SHP77 treated with DMSO at 0.1 percent for 48 hours (cell line): ENCODE measurements around the gene TFAP2D.

ENCODE experiments used
- DNase-seq: peaks from one replicate; lab custom pipeline; 2025; lab: John Stamatoyannopoulos, UW

TFAP2D gene

DNA sequence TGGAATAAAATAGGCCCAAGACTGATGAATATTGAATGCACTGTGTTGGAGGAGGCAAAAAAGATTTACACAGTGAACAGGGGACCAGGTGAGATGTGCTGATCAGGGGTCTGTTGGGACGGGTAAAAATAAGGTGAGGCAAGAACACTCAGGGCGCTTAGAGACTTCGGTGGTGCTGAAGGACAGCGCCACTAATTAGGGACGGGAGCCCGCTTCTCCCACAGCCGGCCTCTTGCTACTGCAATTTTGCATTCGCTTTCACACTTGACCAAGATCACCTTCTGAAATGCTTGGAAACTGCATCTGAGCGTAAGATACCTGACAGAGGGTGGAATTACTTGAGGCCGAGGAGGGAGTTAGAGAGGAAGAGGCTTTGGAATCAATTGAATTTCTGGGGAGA, 7.3 kb downstream of the TFAP2D start:
- no peak for DNase-seq

DNA sequence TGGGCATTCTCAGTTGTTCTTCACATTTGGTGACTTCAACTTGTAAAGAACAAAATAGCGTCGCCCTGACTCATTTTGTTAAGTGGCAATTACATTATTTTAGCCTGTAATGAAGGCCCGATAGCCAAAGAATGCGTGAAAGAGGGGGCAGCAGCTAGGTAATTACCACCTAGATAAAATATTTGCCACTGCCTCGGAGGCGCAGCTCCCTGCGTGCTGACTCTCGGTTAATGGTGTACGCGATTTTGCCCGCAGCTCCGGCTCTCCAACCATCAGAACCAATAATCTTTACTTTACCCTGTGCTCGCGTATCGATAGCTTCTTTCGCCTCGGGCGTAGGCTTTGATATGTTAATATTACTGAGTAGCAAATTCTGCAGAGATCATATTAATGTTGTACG, 8.7 kb downstream of the TFAP2D start:
- DNase-seq, result no peak

DNA sequence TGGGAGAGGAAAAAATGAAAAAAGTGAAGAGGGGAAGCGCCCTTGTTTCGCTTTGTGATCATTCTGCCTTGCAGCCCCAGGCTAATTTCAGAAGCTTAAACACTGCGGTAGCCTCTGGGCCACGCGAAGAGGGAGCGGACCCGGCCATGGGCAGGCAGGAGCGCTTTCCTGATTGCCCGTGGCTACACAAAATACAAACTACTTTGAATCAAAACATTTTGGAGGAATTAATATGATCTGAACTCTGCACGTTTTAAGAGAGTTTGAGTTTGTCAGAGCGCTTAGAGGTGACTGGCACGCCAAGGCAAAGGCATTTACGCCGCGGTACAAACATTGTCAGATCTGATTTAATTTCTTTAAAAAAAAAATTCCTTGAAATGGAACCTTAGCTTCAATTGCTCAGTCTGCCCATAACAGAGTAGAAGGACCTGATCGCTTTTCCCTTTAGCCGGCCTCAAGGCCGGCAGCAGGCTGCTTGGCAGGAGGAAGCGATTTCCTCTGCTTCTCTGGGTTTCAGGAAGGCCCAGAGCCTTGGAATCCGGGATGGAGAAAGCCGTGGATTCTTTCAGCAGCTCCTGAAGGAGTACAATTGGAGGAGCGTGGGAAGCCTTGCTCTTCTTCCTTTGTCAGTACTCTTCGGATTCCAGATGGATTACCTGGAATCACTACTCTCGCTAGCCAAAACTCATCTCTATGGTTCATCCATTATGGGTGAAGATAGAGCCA, 9.7 kb downstream of the TFAP2D start:
- no peak for DNase-seq

DNA sequence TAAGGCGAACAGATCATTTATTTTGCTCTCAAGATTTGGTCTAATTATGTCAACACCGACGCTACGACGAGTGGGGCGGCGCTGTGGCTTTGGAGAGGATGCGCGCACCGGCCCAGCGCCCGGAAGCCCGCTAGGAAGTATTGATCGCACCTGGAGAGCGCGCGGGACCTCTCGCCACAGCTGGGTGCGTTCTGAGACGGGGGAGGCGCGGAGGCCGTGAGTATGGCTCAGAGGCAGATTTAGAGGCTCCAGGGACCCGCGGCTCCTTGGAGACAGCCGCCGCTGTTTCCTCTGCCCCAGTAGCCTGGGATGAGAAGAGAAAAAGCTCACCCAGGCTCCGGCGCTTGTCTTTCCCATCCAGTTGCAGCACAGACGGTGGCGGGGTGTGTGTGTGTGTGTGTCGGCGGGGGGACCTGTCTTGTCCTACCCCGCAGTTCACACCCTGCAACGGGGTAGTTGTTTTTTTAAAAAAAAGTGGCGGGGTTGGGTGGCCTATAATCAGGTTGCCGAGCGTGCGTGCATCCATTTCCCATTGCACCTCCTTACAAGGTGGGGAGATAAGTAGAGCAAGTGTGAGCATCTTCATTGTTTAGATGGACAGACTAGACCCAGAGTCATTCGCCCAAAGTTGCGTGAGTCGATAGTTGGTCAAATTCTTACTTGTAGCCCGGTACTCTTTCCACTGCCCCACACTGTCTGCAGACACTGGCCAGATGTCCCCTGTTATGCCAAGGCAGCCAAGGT, 11.2 kb downstream of the TFAP2D start:
- peak; percentile 15 for DNase-seq

DNA sequence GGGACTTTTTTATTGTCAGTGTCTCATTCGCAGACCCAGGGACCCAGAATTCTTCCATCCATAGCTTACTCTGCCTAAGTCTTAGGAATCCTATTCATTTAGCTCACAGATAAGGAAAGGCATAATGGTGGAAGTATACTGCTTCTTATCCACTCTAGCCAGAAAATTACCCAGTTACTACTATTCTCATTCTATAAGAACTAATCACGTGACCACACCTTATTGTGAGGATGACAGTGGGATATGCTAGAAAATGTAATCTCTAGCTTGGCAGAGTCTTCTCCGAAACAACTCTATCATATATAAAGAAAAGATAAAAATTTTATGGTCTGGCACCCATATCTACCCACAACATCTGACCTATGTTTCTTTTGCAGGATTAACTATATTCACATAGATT, 21.2 kb downstream of the TFAP2D start:
- no peak for DNase-seq

DNA sequence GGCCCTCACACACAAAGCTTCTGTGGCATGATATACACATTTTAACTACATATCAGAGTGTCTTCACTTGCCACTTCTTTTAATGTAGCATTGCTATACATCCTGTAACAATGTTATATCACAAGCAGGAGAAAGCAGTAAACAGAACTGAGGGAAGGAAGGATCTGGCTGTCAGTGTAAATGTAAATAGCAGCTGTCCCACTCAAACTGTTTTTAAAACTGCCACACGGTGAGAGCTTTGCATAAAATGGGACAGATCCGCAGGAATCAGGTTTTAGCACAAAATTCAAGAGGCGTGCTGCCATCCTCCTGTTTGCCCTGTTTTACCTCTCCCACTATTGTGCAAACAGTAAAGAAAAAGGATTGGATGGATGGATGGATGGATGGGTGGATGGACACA, 28.8 kb downstream of the TFAP2D start:
- no peak for DNase-seq

DNA sequence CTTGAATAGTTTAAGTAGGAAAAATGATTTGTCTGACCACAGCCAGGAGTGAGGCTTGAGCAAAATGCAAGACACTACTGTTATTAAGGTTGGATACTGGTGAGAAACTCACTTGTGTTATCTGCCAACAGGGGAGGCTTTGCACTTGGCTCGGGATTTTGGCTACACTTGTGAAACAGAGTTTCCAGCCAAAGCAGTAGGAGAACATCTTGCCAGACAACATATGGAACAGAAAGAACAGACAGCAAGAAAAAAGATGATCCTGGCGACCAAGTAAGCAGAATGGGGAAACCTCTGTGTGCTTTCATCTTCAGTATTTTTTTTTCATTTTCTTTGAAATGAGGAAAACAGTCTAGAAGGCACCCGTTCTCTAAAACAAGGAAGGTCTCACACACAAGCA, 31.6 kb downstream of the TFAP2D start:
- DNase-seq, result no peak

DNA sequence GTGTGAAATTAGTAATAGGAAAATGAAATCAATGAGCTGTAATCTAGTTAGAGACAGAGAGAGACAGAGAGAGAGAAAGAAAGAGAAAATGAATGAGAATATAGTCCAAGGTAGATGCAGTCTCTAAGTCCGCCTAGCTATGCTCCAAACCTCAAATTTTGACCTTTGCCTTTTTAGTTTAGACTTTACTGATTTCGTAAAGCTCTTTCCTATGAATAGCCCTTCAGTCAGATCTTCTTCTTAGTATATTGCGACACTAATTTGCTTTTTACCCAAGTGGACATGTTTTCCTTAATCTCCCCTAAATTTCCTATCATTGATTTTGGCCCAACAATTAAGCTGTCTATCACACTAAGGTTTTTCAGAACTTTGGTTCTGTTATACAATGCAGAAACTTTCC, 49.5 kb downstream of the TFAP2D start:
- no peak for DNase-seq

DNA sequence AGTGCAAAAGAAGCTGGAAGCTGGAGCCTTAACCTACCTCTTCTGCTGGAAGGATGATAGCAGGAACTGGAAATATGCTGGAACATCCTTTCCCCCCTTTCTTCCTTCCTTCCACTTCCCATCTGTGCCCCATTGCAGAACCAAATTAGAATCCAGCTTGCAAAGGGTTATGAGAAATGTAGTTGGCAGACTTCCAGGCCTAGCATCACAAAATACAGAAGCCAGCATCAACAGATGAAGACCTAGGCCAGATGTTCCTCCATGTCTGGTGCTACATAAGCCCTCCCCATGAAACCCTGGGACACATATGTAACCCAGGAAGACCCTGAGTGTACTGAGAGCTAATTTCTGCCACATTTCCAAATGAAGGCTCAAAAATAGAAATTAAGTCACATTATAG, 65.4 kb downstream of the TFAP2D start:
- DNase-seq, result no peak

DNA sequence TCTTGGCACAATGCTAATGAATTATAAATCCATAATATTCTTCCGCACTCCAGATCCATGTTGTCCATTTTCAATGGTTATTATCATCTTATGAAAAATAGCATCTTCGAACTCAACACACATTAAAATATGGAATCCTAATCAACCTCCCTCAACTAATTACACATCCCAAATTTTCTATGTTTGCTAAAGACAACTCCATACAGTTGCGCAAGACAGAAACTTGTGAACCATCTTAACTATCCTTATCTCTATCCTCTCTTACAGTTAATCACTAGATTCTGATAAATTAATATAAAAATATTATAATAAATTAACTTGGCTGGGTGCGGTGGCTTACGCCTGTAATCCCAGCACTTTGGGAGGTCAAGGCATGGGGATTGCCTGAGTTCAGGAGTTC, 67.1 kb downstream of the TFAP2D start:
- DNase-seq, result no peak

DNA sequence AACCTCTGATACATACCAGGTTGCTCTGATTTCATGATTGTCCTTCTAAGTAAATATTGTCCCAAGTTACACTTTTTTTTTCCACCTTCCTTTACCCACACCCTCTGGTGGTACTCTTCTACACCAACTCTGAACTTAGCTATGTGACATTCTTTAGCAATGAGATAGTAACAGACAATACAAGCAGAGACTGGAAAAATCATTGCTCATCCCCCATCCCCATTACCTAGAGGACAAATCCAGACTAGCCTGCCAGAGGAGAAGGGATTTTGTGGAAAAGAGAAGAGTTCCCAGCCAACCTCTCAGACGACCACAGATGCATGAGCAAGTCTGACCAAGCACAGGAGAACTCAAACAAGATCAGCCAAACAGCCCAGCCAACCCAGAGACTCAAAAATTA, 72.6 kb downstream of the TFAP2D start:
- DNase-seq, result no peak

DNA sequence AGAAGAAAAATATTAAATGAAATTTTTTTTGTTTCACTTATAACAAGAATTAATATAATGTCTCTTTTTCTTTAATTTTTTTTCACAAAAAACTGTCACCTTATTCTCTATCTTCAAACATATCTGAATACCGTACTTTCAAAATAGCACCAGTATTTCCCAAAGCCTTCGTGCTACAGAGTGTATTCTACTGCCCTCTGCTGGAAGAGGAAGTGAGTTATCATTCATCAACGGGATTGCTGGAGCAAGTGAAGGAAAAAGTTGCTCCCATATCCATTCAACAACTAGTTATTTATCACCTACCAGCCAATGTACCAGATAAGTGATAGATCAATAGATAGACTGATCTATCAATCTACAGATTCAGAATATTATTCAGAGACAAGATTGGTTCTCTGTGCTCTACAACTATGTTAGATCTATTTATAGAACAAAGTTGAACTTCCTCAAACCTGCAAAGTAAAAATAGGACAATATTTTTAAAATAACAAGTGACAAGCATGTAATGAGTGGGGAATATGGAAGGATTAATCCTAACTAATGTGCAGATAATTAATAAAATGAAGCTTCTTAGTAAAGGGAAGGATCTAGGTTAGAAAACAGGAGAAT, 78.7 kb downstream of the TFAP2D start:
- peak; percentile 13 for DNase-seq

DNA sequence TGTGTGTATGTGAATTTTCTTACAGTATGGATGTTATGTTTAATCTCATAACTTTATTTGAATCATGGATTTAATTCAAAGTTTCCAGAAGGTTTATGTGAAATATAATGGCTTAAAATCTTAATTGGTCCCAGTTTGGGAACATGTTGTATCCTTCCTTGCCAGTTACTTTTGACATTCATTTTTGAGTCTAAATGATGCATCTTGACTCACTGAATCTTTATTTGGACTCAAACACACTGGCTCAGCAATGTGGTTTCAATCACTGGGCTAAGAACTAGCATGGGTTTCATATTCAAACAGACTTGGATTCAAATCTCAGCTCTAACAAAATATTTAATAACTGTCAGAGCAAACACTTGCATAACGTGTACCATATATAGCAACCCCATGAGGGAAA, 79.4 kb downstream of the TFAP2D start:
- DNase-seq, result no peak

DNA sequence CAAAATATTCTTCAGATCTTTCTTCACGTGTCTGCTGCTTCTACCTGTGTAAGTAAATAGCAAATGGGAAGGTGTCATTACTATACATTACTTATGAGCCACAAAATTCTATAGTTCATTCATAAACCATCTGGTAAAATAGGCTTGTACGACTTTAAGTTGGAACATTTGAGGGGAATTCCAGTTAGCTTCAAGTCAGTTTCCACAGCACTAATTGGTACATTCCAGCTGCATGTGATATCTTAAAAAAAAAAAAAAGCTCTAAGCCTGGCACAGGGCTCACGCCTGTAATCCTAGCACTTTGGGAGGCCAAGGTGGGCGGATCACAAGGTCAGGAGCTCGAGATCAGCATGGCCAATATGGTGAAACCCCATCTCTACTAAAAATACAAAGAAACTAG, 82.2 kb downstream of the TFAP2D start:
- no peak for DNase-seq

DNA sequence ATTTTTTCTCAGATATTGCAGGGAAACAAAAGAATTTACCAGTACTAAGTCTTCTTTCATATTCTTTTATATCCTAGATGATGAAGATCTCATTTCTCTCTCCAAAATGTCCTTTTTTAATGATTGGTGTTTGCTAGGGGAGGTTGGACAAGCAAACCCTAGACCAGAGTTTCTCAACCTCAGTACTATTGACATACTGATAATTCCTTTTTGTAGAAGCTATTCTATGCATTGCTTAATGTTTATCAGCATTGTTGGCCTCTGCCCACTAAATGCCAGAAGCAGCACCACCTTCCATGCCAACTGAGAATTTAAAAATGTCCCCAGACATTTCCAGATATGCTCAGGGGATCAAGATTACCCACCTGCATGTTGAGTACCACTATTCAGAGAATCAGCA, 91.0 kb downstream of the TFAP2D start:
- DNase-seq, result no peak

DNA sequence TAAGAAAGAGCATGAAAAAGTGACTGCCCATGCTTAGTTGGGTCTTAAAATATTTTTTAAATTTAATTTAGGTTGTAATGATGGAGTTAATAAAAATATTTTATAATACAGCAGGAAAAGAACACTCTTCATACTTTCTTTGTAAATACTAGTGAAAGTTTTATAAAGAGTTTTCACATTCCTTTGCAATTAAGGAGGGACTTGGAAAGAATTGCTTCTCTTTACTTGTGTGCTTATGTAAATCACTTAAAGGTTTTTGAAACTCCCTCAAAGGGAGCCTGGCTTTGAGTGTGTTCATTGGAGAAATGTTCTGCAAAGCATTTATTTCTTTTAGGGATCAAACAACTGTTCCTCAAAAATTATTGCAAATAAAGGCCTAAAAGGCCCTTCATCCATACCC, 93.7 kb downstream of the TFAP2D start:
- no peak for DNase-seq

DNA sequence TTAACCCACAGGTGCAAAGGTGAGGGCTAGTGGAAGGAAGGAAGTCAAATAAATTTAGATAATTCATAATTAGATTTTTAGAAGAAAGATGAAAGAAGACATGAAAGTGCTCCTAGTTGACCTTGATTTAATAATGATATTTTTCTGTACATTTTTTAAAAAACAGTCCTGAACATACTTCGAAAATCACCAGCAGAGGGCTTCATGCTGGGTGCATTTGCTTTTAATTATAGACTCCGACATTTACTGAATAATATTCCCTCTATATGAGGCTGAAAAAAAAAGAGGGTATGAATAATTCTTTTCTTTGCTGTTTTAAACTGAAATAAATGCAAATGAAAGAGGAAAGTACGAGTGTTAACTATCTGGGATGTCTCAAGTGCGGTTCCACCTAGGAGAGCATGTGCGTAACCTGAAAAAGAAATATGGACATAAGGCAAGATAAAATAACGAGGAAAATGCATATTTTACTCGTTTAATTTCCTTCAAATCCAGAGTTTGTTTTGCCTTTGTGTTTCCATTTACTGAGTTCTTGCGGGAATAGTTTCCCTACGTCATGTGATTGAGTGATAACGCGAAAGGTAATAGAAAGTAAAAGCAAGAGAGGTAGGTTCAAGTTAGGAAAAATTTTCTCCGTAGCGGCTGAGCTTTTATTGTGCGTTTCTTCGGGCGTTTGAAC, 102.2 kb downstream of the TFAP2D start:
- no peak for DNase-seq

DNA sequence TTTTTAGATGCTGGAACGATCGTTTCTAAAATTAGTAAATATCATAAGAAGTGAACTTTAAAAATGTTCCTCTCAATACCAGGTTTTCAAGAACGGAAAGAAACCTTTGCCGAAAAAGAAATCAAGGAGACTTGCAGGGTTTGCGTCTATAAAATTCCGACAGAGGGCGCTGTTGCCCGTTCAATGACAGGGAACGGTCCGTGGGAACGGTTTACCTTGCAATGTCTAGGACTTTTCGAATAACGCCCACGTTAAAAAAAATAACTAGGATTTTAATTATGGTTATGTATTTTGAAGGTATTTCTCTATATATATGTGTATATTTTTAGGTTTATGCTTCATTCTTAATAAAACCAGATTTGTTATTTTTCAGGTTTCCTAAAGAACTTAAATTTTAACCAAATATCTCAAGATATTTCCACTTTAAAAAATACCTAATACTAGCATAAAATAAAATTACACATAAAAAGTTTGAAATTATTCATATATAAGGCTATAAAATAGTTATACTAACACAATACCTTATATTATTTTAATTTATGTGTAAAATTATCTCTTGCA, 102.9 kb downstream of the TFAP2D start:
- DNase-seq, result peak; percentile 59

DNA sequence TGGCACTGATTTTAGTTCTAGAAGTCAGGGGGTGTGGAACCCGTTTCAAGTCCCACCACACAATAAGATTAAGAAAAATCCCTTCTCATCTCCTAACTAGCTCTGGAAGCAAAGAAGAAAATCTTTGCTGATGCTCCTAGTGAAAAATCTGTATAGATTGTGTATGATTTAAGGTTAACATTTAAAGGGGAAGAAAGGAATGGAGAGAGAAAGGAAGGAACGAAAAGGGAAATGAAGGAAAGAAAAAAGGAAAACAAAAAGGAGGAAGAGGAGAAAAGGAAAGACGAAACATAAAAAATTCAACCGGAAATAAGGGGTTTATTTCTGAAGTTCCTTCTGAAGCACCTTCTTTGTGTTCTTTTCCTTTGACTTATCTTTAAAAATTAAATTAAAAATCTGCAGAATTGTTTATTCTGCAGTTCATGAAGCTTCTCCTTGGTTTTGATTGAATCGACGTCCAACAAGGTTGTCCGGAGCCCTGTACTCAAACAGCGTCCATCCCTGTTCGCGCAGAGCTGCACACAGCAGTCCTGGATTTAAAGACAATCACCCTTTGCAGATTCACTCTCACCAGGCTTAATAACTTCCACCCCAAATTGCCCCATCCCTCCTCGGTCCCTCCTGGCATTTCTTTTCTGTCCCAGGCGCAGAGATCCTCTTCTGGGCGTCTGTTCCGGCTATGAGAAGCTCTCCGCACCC, 103.8 kb downstream of the TFAP2D start:
- DNase-seq, result no peak

DNA sequence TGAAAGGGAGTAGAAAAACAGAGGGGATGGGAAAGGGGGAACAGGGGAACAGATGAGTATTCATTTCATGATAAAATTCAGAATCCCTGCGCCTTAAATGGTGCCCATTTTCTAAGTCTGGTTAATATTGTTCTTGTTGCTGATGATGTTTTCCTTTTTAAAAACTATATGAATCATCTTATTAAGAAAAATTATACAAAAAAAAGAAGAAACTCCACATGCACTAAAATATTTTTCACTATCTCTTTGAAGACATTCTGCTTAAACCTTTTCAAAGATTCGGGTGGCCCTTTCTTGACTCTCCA, 104.3 kb downstream of the TFAP2D start:
- DNase-seq, result no peak

DNA sequence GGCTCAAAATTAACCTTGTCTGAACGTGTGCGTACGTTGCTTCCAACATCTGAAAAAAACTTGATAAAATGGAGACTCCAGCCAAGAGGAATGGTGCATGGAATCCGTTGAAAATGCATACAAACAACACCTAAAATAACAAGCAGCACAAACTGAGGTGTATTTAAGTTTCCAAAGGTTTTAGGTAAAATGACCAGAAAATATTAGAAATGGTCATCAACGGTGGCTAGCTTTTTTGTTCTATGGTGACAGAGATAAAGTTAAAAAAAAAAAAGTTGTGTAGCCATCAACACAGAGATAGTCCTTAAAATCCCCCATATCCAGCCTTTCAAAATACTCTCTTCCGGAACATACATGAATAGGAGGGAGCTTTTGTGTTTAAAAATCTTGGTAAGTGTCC, 104.7 kb downstream of the TFAP2D start:
- no peak for DNase-seq

DNA sequence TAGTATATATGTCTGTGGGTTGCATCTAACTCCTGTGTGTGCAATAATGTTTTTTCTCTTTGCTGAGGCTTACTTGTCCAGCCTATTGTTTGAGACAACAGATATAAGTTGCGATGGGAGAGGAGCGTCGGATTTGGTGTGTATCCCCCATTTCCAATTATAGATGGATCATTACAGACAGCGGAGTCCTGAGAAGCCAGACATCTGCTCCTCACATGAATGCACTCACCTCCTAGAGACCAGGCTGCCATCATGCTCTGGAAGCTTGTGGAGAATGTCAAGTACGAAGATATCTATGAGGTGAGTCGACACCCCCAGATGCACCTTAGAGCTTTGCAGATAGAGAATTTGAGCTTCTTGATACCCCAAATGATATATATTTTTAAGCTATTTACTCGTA, 105.3 kb downstream of the TFAP2D start, which contains the start of gene TFAP2B:
Gene TFAP2B, plus strand, starts transcription at position 199 of the 400 bp plus-strand sequence. Its CDS starts 21 bp downstream, at position 220.
- DNase-seq, result no peak
